Effector memory CD4-positive, alpha-beta T cell (primary cell): ENCODE measurements around the gene ERC2.
"Not testable (repeated sequence)": the region's sequence is repeated elsewhere in the genome, so short reads cannot be mapped to it uniquely, and the experiment has no call there.

Source experiments
- DNase-seq, 3 donors: peaks; one replicate each; pipeline ENCODE4 v3.0.0-alpha.2; 2020
- H3K27ac ChIP-seq: 2 replicates; pipeline ENCODE4 v1.7.0; 2013; ENCODE audit warnings: mild to moderate bottlenecking, low read length, moderate library complexity; ENCODE audit not compliant: insufficient read depth, poor library complexity, severe bottlenecking
- H3K27me3 ChIP-seq: replicated peaks from 2 replicates; pipeline ENCODE4 v1.7.0; 2013; ENCODE audit warnings: mild to moderate bottlenecking, low read length; ENCODE audit not compliant: insufficient read depth, control insufficient read depth, poor library complexity, severe bottlenecking
- H3K36me3 ChIP-seq: 2 replicates; pipeline ENCODE4 v1.7.0; 2013; ENCODE audit warnings: mild to moderate bottlenecking, low read length, moderate library complexity; ENCODE audit not compliant: control insufficient read depth, insufficient read depth
- H3K4me1 ChIP-seq: 2 replicates; pipeline ENCODE4 v1.7.0; 2013; ENCODE audit warnings: low read length, mild to moderate bottlenecking; ENCODE audit not compliant: control insufficient read depth, insufficient read depth, poor library complexity, severe bottlenecking
- H3K4me3 ChIP-seq: 2 replicates; pipeline ENCODE4 v1.7.0; 2013; ENCODE audit warnings: low read length, low read depth, mild to moderate bottlenecking; ENCODE audit not compliant: insufficient read depth, poor library complexity, severe bottlenecking
- H3K9me3 ChIP-seq: 2 replicates; pipeline ENCODE4 v1.7.0; 2013; ENCODE audit warnings: mild to moderate bottlenecking, low read length, moderate library complexity; ENCODE audit not compliant: control insufficient read depth

Gene ERC2

DNA sequence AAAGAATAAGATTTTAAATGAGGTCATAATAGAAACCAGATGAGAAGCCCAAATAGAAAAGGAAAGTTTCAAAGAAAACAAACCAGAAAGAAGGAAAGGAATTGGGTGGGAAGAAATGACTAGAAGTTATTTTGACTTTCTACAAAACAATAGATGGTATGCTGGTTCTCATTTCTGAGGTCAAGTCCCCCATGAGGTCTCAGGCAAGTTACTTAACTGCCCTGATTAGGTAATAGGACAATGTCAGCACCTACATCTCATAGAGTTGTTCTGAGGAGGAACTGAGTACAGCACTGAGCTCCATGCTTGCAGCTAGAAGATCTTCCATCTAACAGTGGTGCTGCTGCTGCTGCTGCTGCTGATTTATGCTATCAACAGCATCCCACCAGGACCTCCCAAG, 185.9 kb downstream of the ERC2 start:
- Histone ChIP-seq H3K36me3 (no peaks in the 10 kb centered on the region), H3K4me1 (no peaks in the 10 kb centered on the region), H3K9me3 (no peaks in the 10 kb centered on the region), H3K27ac (no peak overlapping the region), H3K4me3 (no peak overlapping the region), H3K27me3 (no peaks in the 10 kb centered on the region)
- DNase-seq: no peak

GRCh38 chr3:56277236-56277635, 191.0 kb downstream of the ERC2 start:
- no peak for DNase-seq
- H3K4me3 ChIP-seq: no peak overlapping the region
- no peaks in the 10 kb centered on the region for H3K36me3 ChIP-seq
- no peaks in the 10 kb centered on the region for H3K9me3 ChIP-seq
- H3K27ac ChIP-seq: no peak overlapping the region
- no peaks in the 10 kb centered on the region for H3K27me3 ChIP-seq
- no peaks in the 10 kb centered on the region for H3K4me1 ChIP-seq

DNA sequence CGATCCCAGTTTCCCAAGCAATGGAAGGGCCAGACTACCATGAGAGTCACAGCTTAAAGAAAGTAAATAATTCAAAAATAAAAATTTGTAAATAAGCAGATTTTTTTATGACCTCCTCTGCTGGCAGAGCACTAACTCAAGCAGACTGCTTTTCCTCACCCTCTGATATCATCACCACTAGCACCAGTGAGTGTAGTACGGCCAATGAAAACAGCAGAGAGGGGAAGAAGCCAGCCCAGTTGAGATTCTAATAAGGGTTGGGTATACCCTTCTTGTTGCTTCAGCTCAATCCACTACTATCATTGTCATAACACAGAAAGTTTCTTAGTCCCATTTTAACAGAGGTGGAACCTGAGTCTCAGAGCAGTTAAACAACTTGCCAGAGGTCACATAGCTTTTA, 193.1 kb downstream of the ERC2 start:
- Histone ChIP-seq H3K27me3 (no peaks in the 10 kb centered on the region), H3K27ac (no peak overlapping the region), H3K9me3 (no peaks in the 10 kb centered on the region), H3K4me3 (no peak overlapping the region), H3K36me3 (no peaks in the 10 kb centered on the region), H3K4me1 (no peaks in the 10 kb centered on the region)
- DNase-seq: no peak

DNA sequence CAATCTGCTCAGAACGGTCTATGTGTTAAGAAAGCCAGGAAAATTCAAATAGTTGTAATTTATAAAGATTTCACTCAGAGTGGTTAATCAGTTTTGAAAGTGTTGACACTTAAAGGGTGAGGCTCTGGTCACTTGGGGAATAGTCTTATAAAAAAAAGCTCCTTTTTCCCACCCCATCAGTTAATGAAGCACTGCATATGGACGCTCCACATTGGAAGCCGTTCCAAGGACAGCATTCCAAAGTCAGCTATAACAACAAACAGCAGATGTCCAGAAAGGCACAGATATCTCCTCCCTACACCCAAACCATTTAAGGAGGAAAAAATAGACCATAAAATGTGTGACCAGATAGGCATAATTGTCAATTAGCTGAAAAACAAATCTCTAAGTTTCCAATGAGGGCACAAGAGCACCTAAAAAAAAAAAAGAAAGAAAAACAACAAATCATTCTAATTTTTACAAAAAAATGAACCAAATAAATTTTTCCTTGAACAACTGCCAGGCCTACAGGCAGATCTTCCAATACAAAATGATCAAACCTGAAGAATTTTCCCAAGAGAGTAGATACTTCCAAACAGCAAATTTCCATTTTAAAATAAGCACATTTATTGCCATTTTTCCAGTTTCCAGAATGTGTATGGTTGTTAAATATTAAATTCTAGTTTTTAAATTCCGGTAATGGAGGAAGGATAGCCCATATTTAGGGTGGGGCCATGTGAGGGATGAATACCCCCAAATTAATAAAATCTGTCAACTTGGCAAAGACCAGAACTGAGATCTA, 198.3 kb downstream of the ERC2 start:
- Histone ChIP-seq H3K9me3 (no peaks in the 10 kb centered on the region), H3K27me3 (no peaks in the 10 kb centered on the region), H3K36me3 (no peaks in the 10 kb centered on the region), H3K4me1 (no peaks in the 10 kb centered on the region), H3K4me3 (no peak overlapping the region), H3K27ac (no peak overlapping the region)
- no peak for DNase-seq

- Histone ChIP-seq H3K4me3 (no peak overlapping the region), H3K27me3 (no peaks in the 10 kb centered on the region), H3K36me3 (no peaks in the 10 kb centered on the region), H3K4me1 (no peaks in the 10 kb centered on the region), H3K9me3 (no peaks in the 10 kb centered on the region), H3K27ac (no peak overlapping the region)
- DNase-seq: no peak
These were observed 199.5 kb downstream of the ERC2 start for GRCh38 chr3:56268616-56269383.

GRCh38 chr3:56261852-56262251, 206.4 kb downstream of the ERC2 start:
- not testable (repeated sequence) for H3K27ac ChIP-seq, H3K4me1 ChIP-seq, DNase-seq, H3K9me3 ChIP-seq, H3K36me3 ChIP-seq, H3K27me3 ChIP-seq, H3K4me3 ChIP-seq

- H3K4me1 ChIP-seq: no peaks in the 10 kb centered on the region
- H3K36me3 ChIP-seq: no peaks in the 10 kb centered on the region
- DNase-seq: no peak
- H3K4me3 ChIP-seq: no peak overlapping the region
- H3K9me3 ChIP-seq: no peaks in the 10 kb centered on the region
- no peak overlapping the region for H3K27ac ChIP-seq
- no peaks in the 10 kb centered on the region for H3K27me3 ChIP-seq
These were observed 208.0 kb downstream of the ERC2 start for GRCh38 chr3:56260262-56260661.

GRCh38 chr3:56257826-56258225, 210.4 kb downstream of the ERC2 start:
- Histone ChIP-seq H3K4me3 (no peak overlapping the region), H3K4me1 (no peaks in the 10 kb centered on the region), H3K36me3 (no peaks in the 10 kb centered on the region), H3K27ac (no peak overlapping the region), H3K27me3 (no peaks in the 10 kb centered on the region), H3K9me3 (no peaks in the 10 kb centered on the region)
- DNase-seq: no peak

DNA sequence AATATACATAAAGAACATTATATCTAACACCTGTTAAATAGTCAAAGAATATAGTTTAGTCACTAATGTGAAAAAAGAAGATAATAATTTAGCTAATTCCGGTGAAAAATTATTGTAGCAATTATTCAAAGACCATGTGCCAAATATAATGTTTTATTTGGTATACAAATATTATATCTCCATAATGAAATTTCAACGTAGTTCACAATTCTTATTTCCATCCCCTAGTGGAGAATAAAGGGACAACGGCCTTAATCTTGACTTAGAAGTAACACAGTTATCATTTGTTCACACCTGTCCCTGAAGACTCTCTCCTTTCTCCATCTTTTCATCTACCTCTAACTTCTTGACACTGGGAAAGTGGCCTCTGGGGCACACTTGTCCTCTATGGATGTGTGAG, 213.4 kb downstream of the ERC2 start:
- Histone ChIP-seq H3K36me3 (no peaks in the 10 kb centered on the region), H3K27me3 (no peaks in the 10 kb centered on the region), H3K4me1 (no peaks in the 10 kb centered on the region), H3K9me3 (no peaks in the 10 kb centered on the region), H3K4me3 (no peak overlapping the region), H3K27ac (no peak overlapping the region)
- DNase-seq: no peak

GRCh38 chr3:56253941-56254665, 214.2 kb downstream of the ERC2 start:
- Histone ChIP-seq H3K4me3 (no peak overlapping the region), H3K27me3 (no peaks in the 10 kb centered on the region), H3K36me3 (no peaks in the 10 kb centered on the region), H3K27ac (no peak overlapping the region), H3K4me1 (no peaks in the 10 kb centered on the region), H3K9me3 (no peaks in the 10 kb centered on the region)
- no peak for DNase-seq
